SU-DHL-6 (cell line): Measurements from ENCODE around the gene ARL8B.

Experiments used
- H2AFZ ChIP-seq: fragments of 200-600 bp; sonication (generic); 2 replicates; pipeline ENCODE4 v1.6.1; 2014; ENCODE audit warnings: low read depth, mild to moderate bottlenecking, moderate library complexity, mixed read lengths, antibody characterized with exemption, low read length; ENCODE audit not compliant: severe bottlenecking
- H3F3A ChIP-seq: fragments of 200-600 bp; shearing (Covaris generic); 2 replicates; pipeline ENCODE4 v1.6.0; 2016; ENCODE audit warnings: antibody characterized with exemption, mild to moderate bottlenecking; ENCODE audit not compliant: insufficient read depth
- H3K27ac ChIP-seq: fragments of 200-600 bp; sonication (generic); 2 replicates; pipeline ENCODE4 v1.5.1; 2016; ENCODE audit warnings: low read depth, mild to moderate bottlenecking, low read length, moderate library complexity, mixed read lengths
- H3K27me3 ChIP-seq: fragments of 200-600 bp; sonication (generic), shearing (Covaris generic); 2 replicates; pipeline ENCODE4 v1.6.0; 2014; ENCODE audit warnings: mild to moderate bottlenecking, low read length
- H3K36me3 ChIP-seq: fragments of 200-600 bp; sonication (generic); 2 replicates; pipeline ENCODE4 v1.6.1; 2014; ENCODE audit warnings: mild to moderate bottlenecking, low read length, mixed read lengths
- H3K4me2 ChIP-seq: fragments of 300-600, 200-600 bp; shearing (Covaris generic), sonication (generic); 2 replicates; pipeline ENCODE4 v1.6.0; 2014; ENCODE audit warnings: low read length, low read depth, mild to moderate bottlenecking; ENCODE audit not compliant: poor library complexity, severe bottlenecking
- H3K4me3 ChIP-seq: fragments of 200-600 bp; sonication (generic); 2 replicates; pipeline ENCODE4 v1.5.1; 2014; ENCODE audit warnings: antibody characterized with exemption, low read length, mild to moderate bottlenecking, mixed read lengths; ENCODE audit not compliant: insufficient read depth, poor library complexity, severe bottlenecking
- H3K79me2 ChIP-seq: fragments of 200-600 bp; sonication (generic); 2 replicates; pipeline ENCODE4 v1.6.1; 2014; ENCODE audit warnings: mild to moderate bottlenecking, low read length, moderate library complexity; ENCODE audit not compliant: insufficient read depth
- H3K9ac ChIP-seq: fragments of 200-600 bp; sonication (generic); 2 replicates; pipeline ENCODE4 v1.7.0; 2014; ENCODE audit warnings: mild to moderate bottlenecking, low read length
- H3K9me2 ChIP-seq: fragments of 200-600 bp; sonication (generic); replicated peaks from 2 replicates; pipeline ENCODE4 v1.6.1; 2014; ENCODE audit warnings: low read length; ENCODE audit not compliant: insufficient read depth
- H3K9me3 ChIP-seq: fragments of 200-600 bp; sonication (generic); 2 replicates; pipeline ENCODE4 v1.6.1; 2014; ENCODE audit warnings: low read length, mixed read lengths; ENCODE audit not compliant: insufficient read depth
- H4K20me1 ChIP-seq: fragments of 200-600 bp; sonication (generic); 2 replicates; pipeline ENCODE4 v1.6.1; 2014; ENCODE audit warnings: low read depth, mild to moderate bottlenecking, antibody characterized with exemption, low read length, moderate library complexity, mixed read lengths
- CTCF ChIP-seq: fragments of 200-600 bp; sonication (generic); IDR thresholded peaks from one replicate; pipeline ENCODE4 v1.5.1; 2017; ENCODE audit warnings: antibody characterized with exemption, mild to moderate bottlenecking, low read length, moderate library complexity; ENCODE audit not compliant: insufficient read depth, poor library complexity, severe bottlenecking
- EZH2phosphoT487 ChIP-seq: fragments of 200-600 bp; sonication (generic), shearing (Covaris generic); conservative IDR thresholded peaks from 2 replicates; pipeline ENCODE4 v1.6.1; 2018; ENCODE audit warnings: mild to moderate bottlenecking, antibody characterized with exemption, low read length, moderate library complexity, mixed read lengths

Gene ARL8B

GRCh38 chr3:5201536-5201935 lies 79.4 kb downstream of the ARL8B start:
- H4K20me1 ChIP-seq = peaks cover 4% of the 10 kb centered on the region; the same call in 1 of the 2 replicates
- no peak overlapping the region for H3K9ac ChIP-seq
- no peak overlapping the region for H3K27ac ChIP-seq
- no peaks in the 10 kb centered on the region for H3K27me3 ChIP-seq
- no peaks in the 10 kb centered on the region for H3K9me3 ChIP-seq
- TF ChIP-seq EZH2phosphoT487 = no peak
- TF ChIP-seq CTCF = no peak
- no peaks in the 10 kb centered on the region for H3K9me2 ChIP-seq
- H3F3A ChIP-seq = peaks cover 36% of the 10 kb centered on the region
- peaks cover 72% of the 10 kb centered on the region for H3K36me3 ChIP-seq
- no peak overlapping the region for H3K4me3 ChIP-seq
- peaks cover 80% of the 10 kb centered on the region for H3K79me2 ChIP-seq
- no peak overlapping the region for H2AFZ ChIP-seq
- no peak overlapping the region for H3K4me2 ChIP-seq

GRCh38 chr3:5202222-5202621 lies 80.1 kb downstream of the ARL8B start:
- no peak overlapping the region for H3K27ac ChIP-seq
- H3K9me3 ChIP-seq = no peaks in the 10 kb centered on the region
- H3F3A ChIP-seq = peaks cover 29% of the 10 kb centered on the region
- TF ChIP-seq EZH2phosphoT487 (no peak), CTCF (no peak)
- H3K4me3 ChIP-seq = no peak overlapping the region
- H4K20me1 ChIP-seq = peaks cover 4% of the 10 kb centered on the region; the same call in 1 of the 2 replicates
- no peaks in the 10 kb centered on the region for H3K9me2 ChIP-seq
- H3K27me3 ChIP-seq = no peaks in the 10 kb centered on the region
- no peak overlapping the region for H3K9ac ChIP-seq
- no peak overlapping the region for H3K4me2 ChIP-seq
- no peak overlapping the region for H2AFZ ChIP-seq
- H3K79me2 ChIP-seq = peaks cover 80% of the 10 kb centered on the region
- peaks cover 79% of the 10 kb centered on the region for H3K36me3 ChIP-seq

GRCh38 chr3:5205165-5205941 lies 83.3 kb downstream of the ARL8B start:
- H3K4me2 ChIP-seq = no peak overlapping the region
- no peak overlapping the region; the same call in 1 of the 2 replicates for H3K27ac ChIP-seq
- H3K27me3 ChIP-seq = no peaks in the 10 kb centered on the region
- peaks cover 62% of the 10 kb centered on the region for H3K79me2 ChIP-seq
- TF ChIP-seq CTCF (no peak), EZH2phosphoT487 (no peak)
- H3K9me3 ChIP-seq = no peaks in the 10 kb centered on the region
- no peak overlapping the region for H3K9ac ChIP-seq
- H3K9me2 ChIP-seq = no peaks in the 10 kb centered on the region
- H4K20me1 ChIP-seq = peaks cover 10% of the 10 kb centered on the region; the same call in 1 of the 2 replicates
- no peak overlapping the region for H2AFZ ChIP-seq
- no peak overlapping the region for H3K4me3 ChIP-seq
- peaks cover 82% of the 10 kb centered on the region for H3K36me3 ChIP-seq
- H3F3A ChIP-seq = peaks cover 8% of the 10 kb centered on the region; the same call in 1 of the 2 replicates
